Heart right ventricle (tissue), 16 donors: ENCODE results near the gene HYKK. TPM values are rescaled to one million over a fixed set of nuclear protein-coding genes. Genes with fewer than 3 reads are reported as not detected.
"Not testable (repeated sequence)": the region's sequence is repeated elsewhere in the genome, so short reads cannot be mapped to it uniquely, and the experiment has no call there.

Experiments
- ATAC-seq, 8 donors: fragments of 200-7000 bp; cut with Tn5 transposase; one replicate each; pipeline ENCODE4 v1.9.1; 2020; ENCODE audit warnings: mild to moderate bottlenecking in 8 of 8, moderate library complexity in 8 of 8, moderate number of reproducible peaks in 1 of 8
- DNase-seq, 2 donors: peaks; one replicate each; pipeline ENCODE4 v3.0.0-alpha.2; 2020
- H3K27ac ChIP-seq, 10 donors: fragments of 200-600 bp; sonication (generic) in 2 of 10; one replicate each; pipeline versions ENCODE4 v1.5.0 to v1.8.0; 2020 to 2022; ENCODE audit warnings: mild to moderate bottlenecking in 3 of 10
- H3K27me3 ChIP-seq, 7 donors: fragments of 200-600 bp; one replicate each; pipeline ENCODE4 v1.8.0; 2021 to 2022; ENCODE audit warnings: mild to moderate bottlenecking in 2 of 7
- H3K36me3 ChIP-seq, 9 donors: fragments of 200-600 bp; sonication (generic) in 1 of 9; one replicate each; pipeline versions ENCODE4 v1.5.0 to v1.8.0; 2020 to 2022; ENCODE audit warnings: mild to moderate bottlenecking in 2 of 9
- H3K4me1 ChIP-seq, 9 donors: fragments of 200-600 bp; sonication (generic) in 1 of 9; one replicate each; pipeline versions ENCODE4 v1.5.0 to v1.8.0; 2020 to 2022; ENCODE audit warnings: mild to moderate bottlenecking in 4 of 9
- H3K4me3 ChIP-seq, 10 donors: fragments of 200-600 bp; sonication (generic) in 2 of 10; one replicate each; pipeline versions ENCODE4 v1.5.0 to v1.8.0; 2020 to 2022; ENCODE audit warnings: mild to moderate bottlenecking in 7 of 10, moderate library complexity in 2 of 10
- H3K9me3 ChIP-seq, 11 donors: fragments of 200-600 bp in 10 of 11; sonication (generic) in 2 of 11; one replicate each; pipeline versions ENCODE4 v1.5.0 to v1.8.0; 2013 to 2022; ENCODE audit warnings: mild to moderate bottlenecking in 2 of 11, control low read depth in 1 of 11, moderate library complexity in 1 of 11
- WGBS, 2 donors: extraction: QIAGEN DNeasy Blood & Tissue Kit; methylation state at CpG; one replicate each; pipeline ENCODE4 v1.1.7; 2013; ENCODE audit warnings: inconsistent platforms in 1 of 2; 5-methylcytosine and 5-hydroxymethylcytosine counted together
- intact Hi-C, 10 donors: fragments of 100-400 bp; cut with DNase I; formaldehyde crosslinking; loops; one replicate each; pipeline versions ENCODE4 v1.11.1 to v1.14.2; 2022
- polyA plus RNA-seq, 2 donors: library from polyadenylated mRNA; stranded (reverse); fragments of 200-250 nt; gene quantifications; one replicate each; pipeline ENCODE4 v1.2.3, GENCODE V29; 2013
- total RNA-seq, 10 donors: library from RNA; stranded (reverse); fragmentation: NEBNext Ultra II Directional in 3 of 10; extraction: Animal tissue kit (Norgen Biotek cat#: 25700) in 3 of 10; gene quantifications; one replicate each; pipeline versions ENCODE4 v1.2.1 to v1.2.4, GENCODE V29; 2021 to 2023
- TF ChIP-seq, protein P1 (sequence below), 9 donors: fragments of 200-600 bp; sonication (generic) in 2 of 9; IDR thresholded peaks; one replicate each; pipeline versions ENCODE4 v1.5.0 to v1.8.0; 2021 to 2022; ENCODE audit warnings: antibody characterized with exemption in 9 of 9, mild to moderate bottlenecking in 5 of 9, moderate library complexity in 1 of 9
- donor health status: Arrhythmogenic right ventricular cardiomyopathy.
- donor health status: ischemic (EF 13 %, LVEDD 7.1; RV severe dilation, severe dysfunction).
- donor health status: healthy with polysubstance abuse.
- donor health status: DM: no; HTN: yes; CAD: no.
- donor health status: DM: no; HTN: no; CAD: no.
- donor health status: ischemic (EF 25% LVEDD 6.9; RV normal size, moderate dysfunction).
- donor health status: ischemic (EF 25% LVEDD 5.7; RV mildly dilated, moderate dysfunction).
- donor health status: healthy.
- donor health status: DM: yes; HTN: yes; CAD: no.
- donor health status: Ischemic cardiomyopathy.
- donor health status: ischemic (EF 35%, LVEDD 5.7; RV mildly dilated, moderate dysfunction).
- donor health status: nonischemic (EF 11% LVEDD 7.7; RV severe dilation, severe dysfunction).
- donor health status: DM: yes; HTN: yes; CAD: no.
- donor health status: PGD.
- donor health status: ischemic (EF 29% LVEDD 5.4; RV normal size, mild dysfunction).
- donor health status: nonischemic (EF 23%, LVEDD 6.1; RV moderate dilation, normal function).

Gene HYKK
- total and polyA plus RNA-seq, 12 donors = 2.2 to 7.7 (median 6.7) TPM

DNA sequence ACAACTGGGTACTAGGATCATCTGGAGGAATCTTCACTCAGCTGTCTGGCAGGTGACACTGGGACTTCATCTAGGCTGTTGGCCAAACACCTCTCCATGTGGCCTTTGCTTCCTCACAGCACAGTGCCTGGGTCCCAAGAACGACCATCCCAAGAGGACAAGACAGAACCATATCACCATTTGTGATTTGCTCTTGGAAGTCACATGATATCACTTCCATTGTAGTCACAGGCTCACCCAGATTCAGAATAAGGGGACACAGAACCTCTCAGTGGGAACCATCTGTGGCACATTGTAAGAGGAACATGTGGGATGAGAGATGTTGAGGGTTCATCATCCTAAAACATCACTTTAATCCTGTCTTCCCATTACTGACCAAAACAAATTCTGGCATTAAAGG is 31.0 kb downstream of the HYKK start:
- DNase-seq = no peak
- Histone ChIP-seq H3K4me3 (no peak overlapping the region), H3K9me3 (no peaks in the 10 kb centered on the region), H3K36me3 (peaks cover 0 to 21% (median 13%) of the 10 kb centered on the region in 9 donors), H3K27ac (peak overlapping the region in 8 of 10 donors; percentile 26 to 78 (median 63)), H3K4me1 (peaks cover 5 to 43% (median 23%) of the 10 kb centered on the region in 9 donors), H3K27me3 (no peaks in the 10 kb centered on the region)
- intact Hi-C loops = no loop called here
- TF ChIP-seq, protein P1, sequence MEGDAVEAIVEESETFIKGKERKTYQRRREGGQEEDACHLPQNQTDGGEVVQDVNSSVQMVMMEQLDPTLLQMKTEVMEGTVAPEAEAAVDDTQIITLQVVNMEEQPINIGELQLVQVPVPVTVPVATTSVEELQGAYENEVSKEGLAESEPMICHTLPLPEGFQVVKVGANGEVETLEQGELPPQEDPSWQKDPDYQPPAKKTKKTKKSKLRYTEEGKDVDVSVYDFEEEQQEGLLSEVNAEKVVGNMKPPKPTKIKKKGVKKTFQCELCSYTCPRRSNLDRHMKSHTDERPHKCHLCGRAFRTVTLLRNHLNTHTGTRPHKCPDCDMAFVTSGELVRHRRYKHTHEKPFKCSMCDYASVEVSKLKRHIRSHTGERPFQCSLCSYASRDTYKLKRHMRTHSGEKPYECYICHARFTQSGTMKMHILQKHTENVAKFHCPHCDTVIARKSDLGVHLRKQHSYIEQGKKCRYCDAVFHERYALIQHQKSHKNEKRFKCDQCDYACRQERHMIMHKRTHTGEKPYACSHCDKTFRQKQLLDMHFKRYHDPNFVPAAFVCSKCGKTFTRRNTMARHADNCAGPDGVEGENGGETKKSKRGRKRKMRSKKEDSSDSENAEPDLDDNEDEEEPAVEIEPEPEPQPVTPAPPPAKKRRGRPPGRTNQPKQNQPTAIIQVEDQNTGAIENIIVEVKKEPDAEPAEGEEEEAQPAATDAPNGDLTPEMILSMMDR (IDR thresholded peaks at IDR 0.05) = no peak
- ATAC-seq = no peak
- WGBS, 2 donors = 60 to 65% methylated on average over 1 of the region's 1 CpG

DNA sequence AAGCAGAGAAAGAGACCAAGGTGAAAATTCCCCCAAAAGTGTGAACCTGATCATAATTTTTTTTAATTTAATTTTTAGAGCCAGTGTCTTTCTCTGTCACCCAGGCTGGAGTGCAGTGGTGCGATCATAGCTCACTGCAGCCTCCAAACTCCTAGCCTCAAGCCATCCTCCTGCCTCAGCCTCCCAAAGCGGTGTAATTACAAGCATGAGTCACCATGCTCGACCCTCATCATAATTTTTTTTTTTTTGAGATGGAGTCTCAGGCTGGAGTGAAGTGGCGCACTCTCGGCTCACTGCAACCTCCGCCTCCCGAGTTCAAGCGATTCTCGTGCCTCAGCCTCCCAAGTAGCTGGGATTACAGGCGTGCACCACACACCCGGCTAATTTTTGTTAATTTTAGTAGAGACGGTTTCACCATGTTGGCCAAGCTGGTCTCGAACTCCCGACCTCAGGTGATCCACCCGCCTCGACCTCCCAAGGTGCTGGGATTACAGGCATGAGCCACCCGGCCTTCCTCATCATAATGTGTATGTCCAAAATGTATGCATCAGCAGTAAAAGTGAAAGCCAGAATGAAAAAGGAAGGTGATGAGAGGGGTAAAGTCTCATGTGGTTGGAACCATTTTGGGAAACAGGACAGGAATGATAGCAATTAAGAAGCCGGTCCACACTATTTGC is 32.2 kb downstream of the HYKK start:
- Histone ChIP-seq H3K4me1 (peaks cover 5 to 44% (median 23%) of the 10 kb centered on the region in 9 donors), H3K4me3 (peak overlapping the region; percentile 65 to 94 (median 81)), H3K27ac (peak overlapping the region; percentile 90 to 97 (median 96)), H3K36me3 (peaks cover 0 to 30% (median 19%) of the 10 kb centered on the region in 9 donors)
- 80 to 81% methylated on average over 18 of the region's 18 CpGs for WGBS, 2 donors
- not testable (repeated sequence) for DNase-seq, ATAC-seq, H3K27me3 ChIP-seq, H3K9me3 ChIP-seq
- intact Hi-C loops = loop anchor here in 1 of 10 donors (5.0 kb wide), 1 partner anchor 102 kb away; the partner anchor contains the start of gene IREB2

DNA sequence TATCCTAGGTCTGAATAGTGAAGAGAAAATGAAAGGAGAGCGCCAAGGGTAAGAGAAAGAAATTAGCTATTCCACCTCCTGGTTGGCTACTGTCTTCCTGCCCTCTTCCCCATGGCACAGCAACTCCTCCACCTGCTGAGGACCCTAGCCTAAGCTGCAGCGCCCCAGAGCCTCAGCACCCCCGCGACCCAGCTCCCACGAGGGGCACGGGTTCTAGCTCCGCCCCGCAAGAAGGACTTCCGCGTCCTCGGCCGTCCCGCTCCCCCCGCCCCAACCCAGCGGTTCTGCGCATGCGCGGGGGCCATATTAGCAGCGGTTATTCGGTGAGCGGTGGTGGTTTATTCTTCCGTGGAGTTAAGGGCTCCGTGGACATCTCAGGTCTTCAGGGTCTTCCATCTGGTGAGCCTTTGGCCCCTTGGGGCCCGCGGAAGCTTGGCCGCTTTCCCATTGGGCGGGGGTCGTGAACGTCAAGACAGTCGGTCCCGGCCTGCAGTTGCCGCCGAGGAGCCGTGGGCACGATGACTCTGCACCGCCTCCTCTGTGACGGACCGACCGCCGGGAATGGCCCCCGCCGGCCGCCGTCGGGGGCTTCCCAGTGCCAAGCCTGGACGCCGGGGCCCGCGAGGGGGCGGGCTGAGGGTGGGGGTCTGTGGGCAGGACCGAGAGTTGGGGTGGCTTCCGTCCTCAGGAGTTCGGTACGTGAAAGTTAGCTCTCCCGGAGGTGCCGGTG is 32.9 kb downstream of the HYKK start, which contains the start of gene PSMA4:
Gene PSMA4, plus strand, starts transcription at position 304 of the 730 bp plus-strand sequence. CDS start 1,484 bp downstream, outside the sequence.
- intact Hi-C loops = loop anchor here in 1 of 10 donors (5.0 kb wide), 1 partner anchor 103 kb away; the partner anchor contains the start of gene IREB2
- Histone ChIP-seq H3K4me3 (peak within 1 kb of the TSS; percentile 65 to 94 (median 81)), H3K4me1 (peaks cover 5 to 44% (median 23%) of the 10 kb centered on the region in 9 donors), H3K36me3 (peaks cover 0 to 37% (median 26%) of the 10 kb centered on the region in 9 donors), H3K27me3 (no peaks in the 10 kb centered on the region), H3K9me3 (no peaks in the 10 kb centered on the region), H3K27ac (peak within 1 kb of the TSS; percentile 90 to 97 (median 96))
- 1% methylated on average over 56 of the region's 56 CpGs for WGBS, 2 donors
- peak; percentile 95 to 98 (median 96) for ATAC-seq
- TF ChIP-seq, protein P1 (IDR thresholded peaks at IDR 0.05) = peak in 8 of 9 donors; percentile 18 to 68 (median 40)
- DNase-seq = peak; percentile 93 to 94

DNA sequence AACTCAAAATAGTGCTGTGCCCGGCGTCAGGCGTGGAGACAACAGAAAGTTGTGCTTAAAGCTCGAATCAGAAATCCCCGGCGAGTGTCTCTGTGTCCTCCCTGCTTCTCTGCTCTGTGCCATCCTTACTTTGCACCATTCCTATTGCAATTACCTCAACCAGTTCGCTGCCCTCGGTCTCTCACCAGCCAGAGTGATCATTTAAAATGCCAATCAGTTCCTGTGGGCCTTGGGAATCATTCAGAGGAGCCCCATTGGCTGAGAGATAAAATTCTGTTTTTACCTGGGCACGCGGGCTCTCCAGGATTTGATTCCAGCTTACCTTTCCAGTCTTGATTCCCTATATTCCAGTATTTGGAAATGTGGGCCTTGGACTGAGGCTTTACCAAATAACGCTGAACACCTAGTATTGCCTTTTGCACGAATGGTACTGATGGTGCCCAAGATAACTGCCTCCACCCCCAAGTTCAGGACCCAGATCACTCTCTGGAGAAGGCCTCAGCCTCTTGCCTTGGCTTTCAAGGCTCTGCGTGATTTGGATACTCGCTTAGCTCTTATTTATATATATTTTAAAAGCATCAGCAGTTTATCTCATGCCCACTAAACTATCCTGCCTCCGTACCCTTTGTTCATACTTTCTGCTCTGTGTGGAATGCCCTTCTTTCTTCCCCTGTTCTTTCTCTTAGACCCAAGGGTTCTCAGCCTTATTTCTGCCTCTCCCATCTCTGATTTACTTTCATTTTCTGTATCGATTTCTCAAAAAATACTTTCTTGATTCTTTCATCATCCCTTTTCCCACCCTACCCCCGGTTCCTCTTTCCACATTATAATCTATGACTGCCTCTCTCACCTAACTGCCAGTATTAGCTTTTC is 33.7 kb downstream of the HYKK start:
- Histone ChIP-seq H3K36me3 (peaks cover 0 to 45% (median 34%) of the 10 kb centered on the region in 9 donors), H3K27ac (peak overlapping the region; percentile 90 to 97 (median 96)), H3K4me1 (peaks cover 5 to 44% (median 23%) of the 10 kb centered on the region in 9 donors), H3K9me3 (no peaks in the 10 kb centered on the region), H3K27me3 (no peaks in the 10 kb centered on the region), H3K4me3 (peak overlapping the region; percentile 65 to 94 (median 81))
- DNase-seq (no peak), ATAC-seq (peak in 1 of 8 donors; percentile 47)
- TF ChIP-seq, protein P1 (IDR thresholded peaks at IDR 0.05) = no peak
- 6 to 7% methylated on average over 17 of the region's 17 CpGs for WGBS, 2 donors
- intact Hi-C loops = loop anchor here in 1 of 10 donors (5.0 kb wide), 1 partner anchor 104 kb away; the partner anchor contains the start of gene IREB2
